Lower leg skin (tissue), 3 donors: ENCODE measurements around the gene PHTF2.

ENCODE experiments used
- CTCF ChIP-seq, 3 donors: fragments of 450-650 bp; IDR thresholded peaks; one replicate each; pipeline ENCODE4 v1.5.1; 2016; ENCODE audit warnings: antibody characterized with exemption in 3 of 3, mild to moderate bottlenecking in 3 of 3, moderate library complexity in 2 of 3
- POLR2A ChIP-seq, 2 donors: fragments of 450-650 bp; IDR thresholded peaks; one replicate each; pipeline ENCODE4 v1.6.1; 2016 to 2017; ENCODE audit warnings: antibody characterized with exemption in 2 of 2, mild to moderate bottlenecking in 1 of 2, moderate library complexity in 1 of 2

GRCh38 chr7:77993838-77994237, 195.3 kb downstream of the PHTF2 start:
- TF ChIP-seq CTCF (IDR thresholded peaks at IDR 0.05) (no peak), POLR2A (IDR thresholded peaks at IDR 0.05) (no peak)
